22Rv1 (cell line): ENCODE results near the gene ICA1.

Experiments used
- ZFX ChIP-seq: fragments of 450-650 bp; IDR thresholded peaks from 2 replicates; pipeline ENCODE4 v1.6.1; 2017; ENCODE audit warnings: antibody characterized with exemption, borderline replicate concordance
- TF ChIP-seq, protein P1 (sequence below): fragments of 450-650 bp; IDR thresholded peaks from 2 replicates; pipeline ENCODE4 v1.5.1; 2017; ENCODE audit warnings: mild to moderate bottlenecking

DNA sequence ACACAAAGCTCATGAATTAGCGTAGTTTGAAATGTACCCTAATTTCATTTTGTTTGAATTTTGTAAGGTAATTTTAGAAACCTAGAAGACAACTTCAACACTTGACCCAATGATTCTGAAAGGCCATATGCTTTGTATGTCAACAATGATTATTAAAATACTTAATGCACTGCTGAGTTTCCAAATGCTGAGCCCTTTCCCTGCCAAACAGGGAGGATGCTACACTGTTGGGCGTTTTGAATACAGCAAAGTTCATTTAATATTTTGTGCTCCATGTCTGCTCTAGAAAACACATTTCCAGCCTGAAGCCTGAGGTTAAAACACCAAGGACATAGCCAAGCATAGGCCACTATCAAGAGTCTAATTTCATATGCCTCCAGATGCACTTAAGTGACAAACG lies 99.8 kb downstream of the ICA1 start:
- TF ChIP-seq, protein P1, sequence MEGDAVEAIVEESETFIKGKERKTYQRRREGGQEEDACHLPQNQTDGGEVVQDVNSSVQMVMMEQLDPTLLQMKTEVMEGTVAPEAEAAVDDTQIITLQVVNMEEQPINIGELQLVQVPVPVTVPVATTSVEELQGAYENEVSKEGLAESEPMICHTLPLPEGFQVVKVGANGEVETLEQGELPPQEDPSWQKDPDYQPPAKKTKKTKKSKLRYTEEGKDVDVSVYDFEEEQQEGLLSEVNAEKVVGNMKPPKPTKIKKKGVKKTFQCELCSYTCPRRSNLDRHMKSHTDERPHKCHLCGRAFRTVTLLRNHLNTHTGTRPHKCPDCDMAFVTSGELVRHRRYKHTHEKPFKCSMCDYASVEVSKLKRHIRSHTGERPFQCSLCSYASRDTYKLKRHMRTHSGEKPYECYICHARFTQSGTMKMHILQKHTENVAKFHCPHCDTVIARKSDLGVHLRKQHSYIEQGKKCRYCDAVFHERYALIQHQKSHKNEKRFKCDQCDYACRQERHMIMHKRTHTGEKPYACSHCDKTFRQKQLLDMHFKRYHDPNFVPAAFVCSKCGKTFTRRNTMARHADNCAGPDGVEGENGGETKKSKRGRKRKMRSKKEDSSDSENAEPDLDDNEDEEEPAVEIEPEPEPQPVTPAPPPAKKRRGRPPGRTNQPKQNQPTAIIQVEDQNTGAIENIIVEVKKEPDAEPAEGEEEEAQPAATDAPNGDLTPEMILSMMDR = no peak
- no peak for TF ChIP-seq ZFX
